NT2/D1 (cell line): ENCODE measurements around the gene CHMP4B.

Source experiments
- DNase-seq: peaks from one replicate; pipeline ENCODE4 v3.0.0-alpha.2; 2011; ENCODE audit warnings: low read depth, low spot score
- H3K27me3 ChIP-seq: 2 replicates; pipeline ENCODE4 v1.6.0; 2011; ENCODE audit warnings: mild to moderate bottlenecking; ENCODE audit not compliant: insufficient read length, insufficient read depth
- H3K36me3 ChIP-seq: 2 replicates; pipeline ENCODE4 v1.6.1; 2011; ENCODE audit warnings: mild to moderate bottlenecking, low read length, mixed read lengths; ENCODE audit not compliant: insufficient read depth, insufficient read length
- H3K4me1 ChIP-seq: 2 replicates; pipeline ENCODE4 v1.5.1; 2011; ENCODE audit not compliant: insufficient read depth, insufficient read length
- H3K4me3 ChIP-seq: 2 replicates; pipeline ENCODE4 v1.5.1; 2011; ENCODE audit warnings: low read depth; ENCODE audit not compliant: insufficient read length
- H3K9ac ChIP-seq: 2 replicates; pipeline ENCODE4 v1.6.0; 2011; ENCODE audit warnings: low read depth; ENCODE audit not compliant: insufficient read length
- H3K9me3 ChIP-seq: 2 replicates; pipeline ENCODE4 v1.5.1; 2011; ENCODE audit warnings: mild to moderate bottlenecking, low read length; ENCODE audit not compliant: insufficient read depth
- SUZ12 ChIP-seq: IDR thresholded peaks from 2 replicates; pipeline ENCODE4 v1.6.1; 2011; ENCODE audit not compliant: insufficient read length, insufficient read depth; ENCODE audit errors: extremely low read depth
- YY1 ChIP-seq: IDR thresholded peaks from 2 replicates; pipeline ENCODE4 v1.6.1; 2011; ENCODE audit not compliant: insufficient read length, insufficient read depth
- ZNF274 ChIP-seq: IDR thresholded peaks from 2 replicates; pipeline ENCODE4 v1.6.1; 2011; ENCODE audit warnings: mild to moderate bottlenecking, low read depth, low read length

CHMP4B gene

GRCh38 chr20:33833333-33833732 is 22.2 kb downstream of the CHMP4B start:
- DNase-seq, result no peak
- TF ChIP-seq ZNF274, result no peak
- Histone ChIP-seq H3K9me3 (no peaks in the 10 kb centered on the region), H3K4me1 (peaks cover 7% of the 10 kb centered on the region), H3K27me3 (no peaks in the 10 kb centered on the region), H3K4me3 (no peak overlapping the region), H3K9ac (no peak overlapping the region), H3K36me3 (peaks cover 14% of the 10 kb centered on the region)

GRCh38 chr20:33835615-33836172 is 24.5 kb downstream of the CHMP4B start:
- no peak overlapping the region for H3K9ac ChIP-seq
- no peaks in the 10 kb centered on the region for H3K9me3 ChIP-seq
- TF ChIP-seq ZNF274 (no peak), SUZ12 (no peak), YY1 (no peak)
- H3K27me3 ChIP-seq, result no peaks in the 10 kb centered on the region
- peaks cover 9% of the 10 kb centered on the region for H3K4me1 ChIP-seq
- DNase-seq, result no peak
- no peak overlapping the region for H3K4me3 ChIP-seq
- peaks cover 14% of the 10 kb centered on the region for H3K36me3 ChIP-seq

GRCh38 chr20:33836277-33836676 is 25.1 kb downstream of the CHMP4B start:
- no peak for DNase-seq
- H3K36me3 ChIP-seq, result peaks cover 14% of the 10 kb centered on the region
- no peaks in the 10 kb centered on the region for H3K27me3 ChIP-seq
- no peak overlapping the region for H3K9ac ChIP-seq
- H3K4me1 ChIP-seq, result peaks cover 9% of the 10 kb centered on the region
- no peaks in the 10 kb centered on the region for H3K9me3 ChIP-seq
- H3K4me3 ChIP-seq, result no peak overlapping the region
- TF ChIP-seq ZNF274, result no peak
- no peak for TF ChIP-seq SUZ12

GRCh38 chr20:33837096-33837830 is 26.1 kb downstream of the CHMP4B start:
- Histone ChIP-seq H3K9ac (no peak overlapping the region), H3K4me1 (peaks cover 6% of the 10 kb centered on the region), H3K4me3 (no peak overlapping the region)

GRCh38 chr20:33838035-33838864 is 27.1 kb downstream of the CHMP4B start:
- Histone ChIP-seq H3K36me3 (peaks cover 8% of the 10 kb centered on the region), H3K4me3 (no peak overlapping the region), H3K9me3 (no peaks in the 10 kb centered on the region), H3K27me3 (no peaks in the 10 kb centered on the region), H3K9ac (no peak overlapping the region), H3K4me1 (peaks cover 5% of the 10 kb centered on the region)
- DNase-seq, result no peak
- no peak for TF ChIP-seq SUZ12
- TF ChIP-seq YY1, result no peak
- no peak for TF ChIP-seq ZNF274

More at GRCh38 chr20:33837096-33837830, 26.1 kb downstream of the CHMP4B start:
- no peak for DNase-seq
- H3K36me3 ChIP-seq, result peaks cover 10% of the 10 kb centered on the region
- H3K27me3 ChIP-seq, result no peaks in the 10 kb centered on the region
- TF ChIP-seq SUZ12 (no peak), YY1 (no peak), ZNF274 (no peak)
- no peaks in the 10 kb centered on the region for H3K9me3 ChIP-seq

- Histone ChIP-seq H3K9ac (no peak overlapping the region), H3K36me3 (peaks cover 8% of the 10 kb centered on the region), H3K27me3 (no peaks in the 10 kb centered on the region), H3K9me3 (no peaks in the 10 kb centered on the region), H3K4me3 (no peak overlapping the region), H3K4me1 (peaks cover 5% of the 10 kb centered on the region)
- DNase-seq, result no peak
- no peak for TF ChIP-seq SUZ12
- no peak for TF ChIP-seq YY1
- no peak for TF ChIP-seq ZNF274
Observed at GRCh38 chr20:33839591-33839990, 28.4 kb downstream of the CHMP4B start.

GRCh38 chr20:33840160-33840559 is 29.0 kb downstream of the CHMP4B start:
- no peak for DNase-seq

More at GRCh38 chr20:33840160-33840559, 29.0 kb downstream of the CHMP4B start:
- Histone ChIP-seq H3K9ac (no peak overlapping the region), H3K4me3 (no peak overlapping the region), H3K27me3 (no peaks in the 10 kb centered on the region), H3K36me3 (peaks cover 4% of the 10 kb centered on the region), H3K4me1 (peaks cover 5% of the 10 kb centered on the region), H3K9me3 (no peaks in the 10 kb centered on the region)
- TF ChIP-seq YY1 (no peak), SUZ12 (no peak), ZNF274 (no peak)
